Mesenchymal stem cell (in vitro differentiated cells and primary cell): ENCODE data around the gene TBCD.

Experiments
- DNase-seq: peaks from one replicate; pipeline ENCODE4 v3.0.0-alpha.2; 2013
- H2AFZ ChIP-seq: one replicate; pipeline ENCODE4 v1.6.1; 2013; ENCODE audit warnings: low read depth, mild to moderate bottlenecking, control low read depth, inconsistent platforms, low read length, moderate library complexity
- H2AK5ac ChIP-seq: 2 replicates; pipeline ENCODE4 v1.6.1; 2013; ENCODE audit warnings: low read length, moderate library complexity, mild to moderate bottlenecking, inconsistent platforms; ENCODE audit not compliant: severe bottlenecking
- H2BK120ac ChIP-seq: one replicate; pipeline ENCODE4 v1.6.1; 2013; ENCODE audit warnings: low read depth, mild to moderate bottlenecking, inconsistent platforms, low read length, moderate library complexity
- H2BK12ac ChIP-seq, 2 experiments: one replicate each; pipeline ENCODE4 v1.6.1; 2013; ENCODE audit warnings: inconsistent platforms in 2 of 2, low read length in 2 of 2, mild to moderate bottlenecking in 2 of 2, moderate library complexity in 2 of 2, control low read depth in 1 of 2
- H2BK15ac ChIP-seq: one replicate; pipeline ENCODE4 v1.6.1; 2013; ENCODE audit warnings: mild to moderate bottlenecking, low read depth, inconsistent platforms; ENCODE audit not compliant: poor library complexity, severe bottlenecking
- H2BK5ac ChIP-seq: 2 replicates; pipeline ENCODE4 v1.6.1; 2013; ENCODE audit warnings: low read depth, mild to moderate bottlenecking, low read length, control low read depth, inconsistent platforms; ENCODE audit not compliant: poor library complexity, severe bottlenecking
- H3K14ac ChIP-seq, 2 experiments: one replicate each; pipeline ENCODE4 v1.6.1; 2013; ENCODE audit warnings: inconsistent platforms in 2 of 2, low read length in 2 of 2, control low read depth in 1 of 2, mild to moderate bottlenecking in 1 of 2, moderate library complexity in 1 of 2
- H3K18ac ChIP-seq, 2 experiments: one replicate each; pipeline ENCODE4 v1.6.1; 2013; ENCODE audit warnings: inconsistent platforms in 2 of 2, low read length in 2 of 2, control low read depth in 1 of 2, low read depth in 1 of 2, mild to moderate bottlenecking in 1 of 2
- H3K23ac ChIP-seq, 2 experiments: one replicate each; pipeline ENCODE4 v1.6.1; 2013; ENCODE audit warnings: inconsistent platforms in 2 of 2, low read length in 2 of 2, mild to moderate bottlenecking in 2 of 2, moderate library complexity in 2 of 2, control low read depth in 1 of 2
- H3K27ac ChIP-seq: 2 replicates; pipeline ENCODE4 v1.5.1; 2013; ENCODE audit warnings: mild to moderate bottlenecking, moderate library complexity, low read length, control low read depth, inconsistent platforms; ENCODE audit not compliant: poor library complexity, severe bottlenecking
- H3K27me3 ChIP-seq, 2 experiments: 2 replicates each; pipeline versions ENCODE4 v1.6.1 to v1.7.0; 2013; ENCODE audit warnings: low read length in 2 of 2, mild to moderate bottlenecking in 2 of 2, moderate library complexity in 2 of 2, control low read depth in 1 of 2, inconsistent platforms in 1 of 2; ENCODE audit not compliant: control insufficient read depth in 1 of 2, insufficient read depth in 1 of 2
- H3K36me3 ChIP-seq, 2 experiments: 2 replicates each; pipeline versions ENCODE4 v1.6.1 to v1.7.0; 2013; ENCODE audit warnings: low read length in 2 of 2, control low read depth in 1 of 2, inconsistent platforms in 1 of 2, low read depth in 1 of 2, mild to moderate bottlenecking in 1 of 2; ENCODE audit not compliant: insufficient read depth in 2 of 2, control insufficient read depth in 1 of 2
- H3K4ac ChIP-seq, 2 experiments: one replicate each; pipeline ENCODE4 v1.6.1; 2013; ENCODE audit warnings: inconsistent platforms in 2 of 2, low read length in 2 of 2, mild to moderate bottlenecking in 2 of 2, moderate library complexity in 2 of 2, control low read depth in 1 of 2, low read depth in 1 of 2
- H3K4me1 ChIP-seq: 2 replicates; pipeline ENCODE4 v1.6.1; 2013; ENCODE audit warnings: low read depth, low read length, control low read depth; ENCODE audit not compliant: control insufficient read depth, insufficient read depth
- H3K4me2 ChIP-seq: 2 replicates; pipeline ENCODE4 v1.6.1; 2013; ENCODE audit warnings: low read length, mild to moderate bottlenecking, inconsistent platforms; ENCODE audit not compliant: poor library complexity, severe bottlenecking
- H3K4me3 ChIP-seq, 2 experiments: 2 replicates each; pipeline versions ENCODE4 v1.5.1 to v1.7.0; 2013; ENCODE audit warnings: low read length in 2 of 2, mild to moderate bottlenecking in 2 of 2, control low read depth in 1 of 2, low read depth in 1 of 2; ENCODE audit not compliant: insufficient read depth in 1 of 2
- H3K79me1 ChIP-seq: replicated peaks from 2 replicates; pipeline ENCODE4 v1.6.1; 2013; ENCODE audit warnings: mild to moderate bottlenecking, control low read depth, low read length, inconsistent platforms; ENCODE audit not compliant: poor library complexity, severe bottlenecking
- H3K9ac ChIP-seq: 2 replicates; pipeline ENCODE4 v1.7.0; 2013; ENCODE audit warnings: mild to moderate bottlenecking, low read length, moderate library complexity
- H3K9me3 ChIP-seq: 2 replicates; pipeline ENCODE4 v1.7.0; 2013; ENCODE audit warnings: mild to moderate bottlenecking, low read length; ENCODE audit not compliant: control insufficient read depth
- H4K8ac ChIP-seq: one replicate; pipeline ENCODE4 v1.6.1; 2013; ENCODE audit warnings: inconsistent platforms, mild to moderate bottlenecking, low read length, moderate library complexity
- H4K91ac ChIP-seq: one replicate; pipeline ENCODE4 v1.6.1; 2013; ENCODE audit warnings: mild to moderate bottlenecking, low read length, inconsistent platforms
- WGBS: methylation state at CpG from one replicate; pipeline ENCODE4 v1.1.7; 2013; ENCODE audit warnings: mixed read lengths; 5-methylcytosine and 5-hydroxymethylcytosine counted together

Gene TBCD

DNA sequence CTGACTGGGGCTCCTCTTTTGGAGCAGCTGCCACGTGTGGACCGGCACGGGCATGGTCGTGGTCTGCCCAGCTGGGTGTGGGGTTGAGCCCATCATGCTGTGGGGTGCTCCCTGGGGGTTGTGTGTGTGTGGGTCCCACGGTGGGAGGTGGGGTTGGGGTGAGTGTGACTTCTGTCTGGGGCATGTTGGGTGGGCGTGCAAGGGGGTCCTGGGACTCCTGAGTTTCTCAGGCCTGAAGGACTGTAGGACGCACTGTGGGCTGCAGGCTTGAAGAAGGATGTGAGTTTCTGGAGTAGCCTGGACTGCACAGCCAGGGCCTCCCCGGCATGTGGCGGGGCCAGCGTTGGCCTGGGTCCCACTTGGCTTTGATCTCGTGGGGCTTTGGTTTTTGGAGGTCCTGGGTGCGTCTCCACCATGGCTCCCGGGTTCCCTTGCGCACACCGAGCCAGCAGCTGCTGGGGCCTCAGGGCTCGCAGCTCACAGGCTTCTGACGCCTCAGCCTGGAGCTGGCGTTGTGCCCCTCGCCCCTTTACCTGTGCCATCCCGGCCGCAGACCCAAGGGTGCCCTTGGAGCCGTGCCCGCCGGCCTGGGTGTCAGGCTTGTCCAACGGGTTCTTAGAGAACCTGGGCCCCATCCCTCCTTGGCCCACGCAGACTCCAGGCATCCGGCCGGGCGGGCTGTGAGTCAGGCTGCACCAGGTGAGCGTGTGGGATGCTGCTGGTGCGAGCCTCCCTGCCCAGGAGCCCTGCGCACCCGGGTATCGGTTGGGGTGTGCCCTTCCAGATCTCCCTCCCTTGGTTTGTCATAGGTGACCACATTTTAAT, 122.4 kb downstream of the TBCD start:
- peaks cover 32% of the 10 kb centered on the region for H3K79me1 ChIP-seq
- no peak overlapping the region for H2BK15ac ChIP-seq
- H3K36me3 ChIP-seq: peaks cover 28 to 44% of the 10 kb centered on the region in 2 experiments
- no peak overlapping the region for H4K91ac ChIP-seq
- no peak overlapping the region for H3K9ac ChIP-seq
- H3K4ac ChIP-seq: no peak overlapping the region
- H2BK5ac ChIP-seq: no peak overlapping the region
- H4K8ac ChIP-seq: no peak overlapping the region
- no peaks in the 10 kb centered on the region for H3K27me3 ChIP-seq
- no peak overlapping the region for H2AK5ac ChIP-seq
- H3K14ac ChIP-seq: no peak overlapping the region
- no peak overlapping the region for H3K18ac ChIP-seq
- no peak overlapping the region for H3K4me3 ChIP-seq
- no peak for DNase-seq
- no peak overlapping the region for H3K4me2 ChIP-seq
- 97% methylated on average over 34 of the region's 34 CpGs for WGBS
- no peak overlapping the region for H2AFZ ChIP-seq
- H3K9me3 ChIP-seq: no peaks in the 10 kb centered on the region
- no peak overlapping the region for H3K27ac ChIP-seq
- no peak overlapping the region for H3K23ac ChIP-seq
- H3K4me1 ChIP-seq: peaks cover 13% of the 10 kb centered on the region
- H2BK120ac ChIP-seq: no peak overlapping the region
- no peak overlapping the region for H2BK12ac ChIP-seq

DNA sequence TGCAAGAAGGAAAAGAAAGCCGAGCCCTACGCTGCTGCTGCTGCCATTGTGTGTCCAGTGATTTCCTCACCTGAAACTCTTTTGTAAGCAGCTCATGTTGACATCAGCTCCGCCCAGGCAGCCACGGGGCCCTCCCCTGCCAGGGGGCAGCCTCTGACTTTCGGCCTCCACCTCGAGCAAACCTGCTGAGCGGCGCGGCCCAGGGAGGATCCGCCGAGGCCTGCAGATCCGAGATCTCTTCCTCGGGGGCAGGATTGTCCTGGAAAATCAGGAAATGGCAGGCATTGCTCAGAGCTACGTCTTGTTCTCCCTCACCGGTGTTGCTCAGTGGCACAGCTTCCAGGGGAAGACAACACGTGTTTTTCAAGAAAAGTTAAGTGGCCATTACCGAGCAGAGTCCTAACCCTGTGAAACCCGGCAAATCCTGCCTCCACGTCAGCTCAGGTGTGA, 123.6 kb downstream of the TBCD start:
- Histone ChIP-seq H4K8ac (peak overlapping the region; percentile 70), H3K9ac (peak overlapping the region; percentile 86), H3K23ac (no peak overlapping the region), H2BK15ac (no peak overlapping the region), H2BK120ac (no peak overlapping the region), H4K91ac (peak overlapping the region; percentile 57), H3K4me2 (no peak overlapping the region), H2AFZ (no peak overlapping the region), H3K4ac (peak overlapping the region in 1 of 2 experiments; percentile 6), H2BK12ac (peak overlapping the region; percentile 51 to 69), H2BK5ac (no peak overlapping the region), H3K4me3 (no peak overlapping the region), H3K79me1 (peaks cover 39% of the 10 kb centered on the region), H3K4me1 (peaks cover 10% of the 10 kb centered on the region), H3K27ac (no peak overlapping the region), H3K27me3 (no peaks in the 10 kb centered on the region), H2AK5ac (no peak overlapping the region), H3K18ac (peak overlapping the region; percentile 40 to 67), H3K9me3 (no peaks in the 10 kb centered on the region), H3K36me3 (peaks cover 23 to 39% of the 10 kb centered on the region in 2 experiments), H3K14ac (no peak overlapping the region)
- no peak for DNase-seq
- WGBS: 71% methylated on average over 19 of the region's 19 CpGs

DNA sequence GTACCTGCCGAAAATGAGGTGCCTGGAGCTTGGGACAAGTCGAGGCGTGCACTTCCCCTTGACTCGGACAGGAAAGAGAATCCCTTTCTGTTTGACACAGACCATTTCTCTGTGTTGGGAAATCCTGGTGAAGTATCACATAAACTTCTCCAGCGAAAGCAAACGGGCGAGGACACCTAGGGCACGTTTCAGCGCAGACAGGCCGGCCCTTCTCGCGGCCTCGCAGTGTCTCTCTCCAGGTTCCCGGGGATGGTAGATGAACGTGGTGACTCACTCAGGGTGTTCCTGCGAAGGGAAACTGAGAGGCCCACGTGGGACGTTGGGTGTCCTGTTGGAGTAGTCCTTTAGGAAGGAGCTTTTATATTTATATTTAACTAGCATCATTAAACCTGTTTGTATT, 124.3 kb downstream of the TBCD start:
- H3K79me1 ChIP-seq: peaks cover 46% of the 10 kb centered on the region
- no peaks in the 10 kb centered on the region for H3K9me3 ChIP-seq
- H2BK15ac ChIP-seq: no peak overlapping the region
- H3K9ac ChIP-seq: peak overlapping the region; percentile 86
- H3K23ac ChIP-seq: no peak overlapping the region
- peak overlapping the region; percentile 54 to 73 for H3K18ac ChIP-seq
- peak overlapping the region; percentile 51 for H2BK120ac ChIP-seq
- H2AFZ ChIP-seq: no peak overlapping the region
- no peak overlapping the region for H3K14ac ChIP-seq
- DNase-seq: peak; percentile 75
- H3K27ac ChIP-seq: peak overlapping the region; percentile 17
- no peak overlapping the region for H3K4me2 ChIP-seq
- H3K36me3 ChIP-seq: peaks cover 16 to 36% of the 10 kb centered on the region in 2 experiments
- H2BK5ac ChIP-seq: no peak overlapping the region
- H2AK5ac ChIP-seq: no peak overlapping the region
- H4K91ac ChIP-seq: peak overlapping the region; percentile 65
- no peaks in the 10 kb centered on the region for H3K27me3 ChIP-seq
- H3K4ac ChIP-seq: no peak overlapping the region
- peak overlapping the region in 1 of 2 experiments; percentile 29 for H2BK12ac ChIP-seq
- peaks cover 12% of the 10 kb centered on the region for H3K4me1 ChIP-seq
- WGBS: 54% methylated on average over 14 of the region's 18 CpGs
- peak overlapping the region in 1 of 2 experiments; percentile 56 for H3K4me3 ChIP-seq
- peak overlapping the region; percentile 88 for H4K8ac ChIP-seq

DNA sequence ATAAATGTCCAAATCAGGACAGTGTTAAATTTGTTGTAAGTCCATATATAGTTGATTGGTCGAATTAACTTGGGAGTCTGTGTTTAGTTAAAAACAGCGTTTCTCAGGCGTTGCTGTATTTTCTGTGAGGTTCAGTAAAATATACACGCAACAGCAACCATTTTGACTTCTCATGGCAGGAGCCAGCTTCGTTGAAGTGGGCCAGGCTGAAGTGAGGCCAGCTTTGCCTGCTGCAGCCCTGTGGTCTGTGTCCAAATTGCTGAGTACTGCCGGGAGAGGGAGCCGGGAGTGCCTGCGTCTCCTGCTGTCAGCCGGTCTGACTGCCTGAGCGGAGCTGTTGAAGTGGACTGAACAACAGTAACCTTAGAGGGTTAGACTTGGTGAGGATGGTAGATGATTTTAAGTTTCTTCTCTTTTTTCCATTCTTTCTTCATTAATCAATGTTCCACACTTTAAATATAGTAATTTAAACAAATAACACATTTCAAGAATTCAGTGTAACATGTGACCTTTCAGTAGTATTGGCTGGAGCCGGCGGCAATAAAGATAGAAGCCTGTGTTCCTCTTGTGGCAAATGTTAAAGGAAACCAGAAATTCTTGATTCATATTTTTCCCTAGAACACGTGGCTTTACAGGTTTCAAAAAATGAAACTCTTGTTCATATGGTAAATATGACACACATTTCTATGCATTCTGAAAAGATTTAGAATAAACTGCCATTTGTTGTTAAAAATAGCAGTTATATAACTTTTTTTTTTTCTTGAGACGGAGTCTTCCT, 124.9 kb downstream of the TBCD start:
- Histone ChIP-seq H3K9ac (peak overlapping the region; percentile 86), H3K4me2 (no peak overlapping the region), H2AFZ (no peak overlapping the region), H3K27me3 (no peaks in the 10 kb centered on the region), H2BK15ac (no peak overlapping the region), H3K27ac (peak overlapping the region; percentile 22), H4K8ac (no peak overlapping the region), H3K36me3 (peaks cover 11 to 30% of the 10 kb centered on the region in 2 experiments), H2AK5ac (no peak overlapping the region), H3K23ac (no peak overlapping the region), H2BK120ac (no peak overlapping the region), H2BK12ac (no peak overlapping the region), H3K4me3 (peak overlapping the region in 1 of 2 experiments; percentile 56), H2BK5ac (no peak overlapping the region), H3K9me3 (no peaks in the 10 kb centered on the region), H4K91ac (no peak overlapping the region), H3K18ac (no peak overlapping the region), H3K14ac (peak overlapping the region in 1 of 2 experiments; percentile 57), H3K4ac (no peak overlapping the region), H3K4me1 (peaks cover 13% of the 10 kb centered on the region), H3K79me1 (peaks cover 45% of the 10 kb centered on the region)
- peak; percentile 84 for DNase-seq
- 61% methylated on average over 11 of the region's 14 CpGs for WGBS
